HG03066 (cell line): ENCODE results near the gene OR5A2.
"Not testable (repeated sequence)": the region's sequence is repeated elsewhere in the genome, so short reads cannot be mapped to it uniquely, and the experiment has no call there.

ENCODE experiments used
- ATAC-seq: cut with Tn5 transposase; IDR thresholded peaks from one replicate; pipeline ENCODE4 v1.9.1; 2021; ENCODE audit warnings: low read depth; ENCODE audit not compliant: unreplicated experiment

Gene OR5A2, protein sequence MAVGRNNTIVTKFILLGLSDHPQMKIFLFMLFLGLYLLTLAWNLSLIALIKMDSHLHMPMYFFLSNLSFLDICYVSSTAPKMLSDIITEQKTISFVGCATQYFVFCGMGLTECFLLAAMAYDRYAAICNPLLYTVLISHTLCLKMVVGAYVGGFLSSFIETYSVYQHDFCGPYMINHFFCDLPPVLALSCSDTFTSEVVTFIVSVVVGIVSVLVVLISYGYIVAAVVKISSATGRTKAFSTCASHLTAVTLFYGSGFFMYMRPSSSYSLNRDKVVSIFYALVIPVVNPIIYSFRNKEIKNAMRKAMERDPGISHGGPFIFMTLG

DNA sequence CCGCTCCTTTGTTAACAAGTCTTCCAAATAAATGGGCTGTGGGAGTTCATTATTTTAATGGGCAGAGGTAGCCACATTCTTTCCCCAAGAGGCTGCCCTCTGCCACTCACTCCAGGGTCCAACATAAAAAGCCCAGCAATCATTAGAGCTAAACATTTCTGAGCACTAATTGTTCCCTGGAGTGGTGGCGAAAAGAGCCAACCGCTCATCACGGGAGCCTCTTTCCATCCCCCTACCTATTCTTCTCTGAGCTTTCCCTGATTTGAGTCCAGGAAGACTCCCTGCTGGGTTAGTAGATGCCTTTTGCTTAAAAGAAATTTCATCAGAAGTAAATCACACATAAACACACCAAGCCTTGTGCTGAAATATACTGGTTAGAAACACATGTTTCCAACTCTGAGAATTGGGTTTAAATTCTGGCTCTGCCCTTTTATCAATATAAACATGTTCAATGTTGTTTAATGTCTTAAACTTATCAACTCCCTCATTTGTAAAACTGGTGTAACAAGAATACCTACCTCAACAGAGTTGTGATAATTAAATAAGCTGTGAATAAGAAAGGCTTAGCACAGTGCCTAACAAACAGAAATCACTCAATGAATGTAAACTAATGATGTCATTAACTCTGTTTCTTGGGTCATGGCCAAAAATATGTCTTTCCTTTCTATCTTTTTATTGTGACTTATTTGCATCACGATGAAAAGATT, at the start of gene OR5A2:
Gene OR5A2 (minus strand): TSS at position 53 of the 707 bp plus-strand sequence. CDS start 3,460 bp downstream, outside the sequence.
- ATAC-seq: no peak

DNA sequence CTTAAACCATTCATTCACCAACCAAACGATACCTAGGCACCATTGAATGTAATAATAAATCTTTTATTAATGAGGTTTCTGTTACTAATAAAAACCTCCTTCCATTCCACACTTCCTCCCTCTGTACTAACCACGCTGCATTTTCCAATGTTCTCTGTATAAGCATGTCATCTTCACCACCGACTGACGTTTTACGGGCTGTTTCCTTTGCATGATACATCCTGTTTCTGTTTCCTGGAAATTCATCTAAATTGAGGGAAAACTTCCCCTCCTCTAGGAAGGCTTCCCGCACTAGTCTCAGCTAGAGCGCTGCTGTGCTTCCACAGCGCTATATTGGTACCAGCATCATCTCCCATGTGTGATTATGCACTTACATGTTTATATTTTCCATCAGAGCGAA, 49.0 kb upstream of the OR5A2 start:
- no peak for ATAC-seq

DNA sequence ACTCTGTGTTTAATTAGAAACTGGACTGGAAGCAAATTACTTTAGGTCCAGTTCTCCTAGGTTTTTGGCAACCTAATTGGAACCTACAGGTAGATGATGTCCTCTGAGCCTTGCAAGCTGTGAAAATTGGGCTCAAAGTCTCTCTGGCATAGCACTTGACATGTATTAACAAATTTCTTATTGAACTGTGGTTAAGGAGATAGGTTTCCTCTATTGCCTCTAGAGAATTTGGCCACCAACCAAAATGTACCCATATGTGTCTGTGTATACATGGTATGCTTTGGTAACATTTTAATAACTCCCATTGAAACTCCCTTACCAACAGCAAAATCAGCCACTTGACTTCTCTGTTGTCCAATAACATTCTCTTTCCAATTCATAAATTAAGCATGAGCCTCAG, 46.8 kb upstream of the OR5A2 start, which contains the start of gene OR4D10:
Gene OR4D10 (plus strand): TSS at position 301 of the 400 bp plus-strand sequence. CDS start 4,115 bp downstream, outside the sequence.
- no peak for ATAC-seq

DNA sequence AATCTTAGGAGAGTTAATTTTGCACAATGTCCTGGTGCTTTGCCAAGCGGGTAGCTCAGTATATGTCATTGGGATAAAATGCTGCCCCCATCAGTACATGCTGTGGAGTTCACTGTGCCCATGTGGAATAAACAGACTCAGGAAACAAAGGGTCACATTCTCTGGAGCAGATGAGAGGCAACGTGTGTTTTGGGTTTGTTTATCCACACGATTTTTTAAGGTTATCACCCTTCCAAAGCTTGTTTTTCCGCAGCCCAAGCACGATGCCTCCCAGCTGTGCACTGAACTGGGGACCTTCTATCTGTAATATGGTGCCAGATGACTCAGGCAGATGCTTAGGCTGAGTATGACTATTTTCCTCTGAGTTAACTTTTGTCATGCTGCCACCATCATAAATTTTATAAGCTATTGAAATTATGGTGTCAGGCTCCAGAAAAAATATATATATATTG, 37.0 kb upstream of the OR5A2 start:
- ATAC-seq: no peak

DNA sequence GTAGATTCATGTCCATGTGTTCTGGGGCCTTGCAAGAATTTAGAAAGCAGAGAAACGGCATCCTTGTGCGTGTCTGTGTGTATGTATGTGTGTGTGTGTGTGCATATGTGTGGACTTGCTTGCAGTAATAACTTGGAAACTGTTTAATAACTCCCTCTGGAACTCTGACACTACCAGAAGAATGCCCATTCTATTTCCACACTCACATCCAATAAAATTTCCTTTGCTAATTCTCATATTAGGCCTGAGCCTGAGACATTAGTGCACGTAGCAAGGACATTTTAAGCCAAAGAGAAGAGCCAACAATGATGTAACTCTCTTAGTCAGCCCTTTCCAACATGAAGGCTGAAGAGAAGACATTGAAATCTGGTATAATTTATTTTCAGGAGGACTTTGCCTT, 33.7 kb upstream of the OR5A2 start:
- ATAC-seq: no peak

DNA sequence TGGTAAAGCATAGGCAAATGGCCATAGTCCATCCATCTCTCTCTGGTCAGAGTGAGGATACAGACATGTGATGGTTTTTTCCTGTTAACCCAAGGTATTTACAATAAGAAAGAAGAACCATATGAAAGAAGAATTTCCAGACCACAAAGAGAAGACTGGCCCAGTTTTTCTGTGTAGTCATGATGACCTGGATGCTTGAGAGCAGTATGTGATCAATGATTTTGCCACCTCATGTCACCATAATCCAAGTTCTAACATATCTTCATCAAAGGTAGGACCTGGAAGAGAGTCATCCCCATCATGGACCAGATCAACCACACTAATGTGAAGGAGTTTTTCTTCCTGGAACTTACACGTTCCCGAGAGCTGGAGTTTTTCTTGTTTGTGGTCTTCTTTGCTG, 30.4 kb upstream of the OR5A2 start, which contains the start of gene OR4D6:
Gene OR4D6 (plus strand): TSS at position 301 of the 400 bp plus-strand sequence. CDS start 0 bp downstream, at position 301.
- ATAC-seq: no peak

DNA sequence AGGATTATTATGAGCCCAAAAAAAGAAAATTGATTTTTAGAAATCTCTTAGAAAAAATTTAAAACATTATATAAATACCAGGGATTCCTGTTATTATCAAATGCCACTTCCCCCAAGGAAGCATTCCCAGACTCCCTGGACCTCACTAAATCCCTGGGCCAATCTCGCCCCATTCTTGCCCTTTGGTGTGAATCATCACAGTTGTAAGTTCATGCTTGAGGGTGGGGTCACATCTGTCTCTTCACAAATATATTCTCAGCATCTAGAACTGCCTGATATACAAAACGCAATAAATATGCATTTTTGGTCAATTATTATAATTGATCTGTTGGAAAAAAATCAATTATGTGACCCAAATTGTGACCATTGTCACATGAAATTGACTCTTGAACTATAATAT, 22.3 kb upstream of the OR5A2 start:
- no peak for ATAC-seq

DNA sequence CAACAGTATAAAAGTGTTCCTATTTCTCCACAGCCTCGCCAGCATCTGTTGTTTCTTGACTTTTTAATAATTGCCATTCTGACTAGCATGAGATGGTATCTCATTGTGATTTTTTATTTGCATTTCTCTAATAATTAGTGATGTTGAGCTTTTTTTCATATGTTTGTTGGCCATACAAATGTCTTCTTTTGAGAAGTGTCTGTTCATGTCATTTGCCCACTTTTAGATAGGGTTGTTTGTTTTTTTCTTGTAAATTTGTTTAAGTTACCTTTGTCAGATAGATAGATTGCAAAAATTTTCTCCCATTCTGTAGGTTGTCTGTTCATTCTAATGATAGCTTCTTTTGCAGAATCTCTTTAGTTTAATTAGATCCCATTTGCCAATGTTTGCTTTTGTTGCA, 19.4 kb upstream of the OR5A2 start:
- not testable (repeated sequence) for ATAC-seq

DNA sequence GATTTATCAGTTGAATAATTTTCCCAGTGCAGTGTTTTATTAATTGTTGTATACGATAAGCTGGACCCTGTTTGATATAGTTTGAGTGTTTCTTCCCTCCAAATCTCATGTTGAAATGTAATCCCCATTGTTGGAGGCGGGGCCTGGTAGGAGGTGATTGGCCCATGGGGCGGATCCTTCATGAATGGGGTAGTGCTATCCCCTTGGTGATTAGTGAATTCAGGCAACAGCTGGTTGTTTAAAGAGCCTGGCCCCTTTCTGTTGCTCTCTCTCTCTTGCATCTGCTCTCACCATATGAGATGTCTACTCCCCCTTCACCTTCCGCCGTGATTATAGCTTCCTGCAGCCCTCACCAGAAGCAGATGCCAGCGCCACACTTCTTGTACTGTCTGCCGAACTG, 11.6 kb upstream of the OR5A2 start:
- ATAC-seq: no peak

DNA sequence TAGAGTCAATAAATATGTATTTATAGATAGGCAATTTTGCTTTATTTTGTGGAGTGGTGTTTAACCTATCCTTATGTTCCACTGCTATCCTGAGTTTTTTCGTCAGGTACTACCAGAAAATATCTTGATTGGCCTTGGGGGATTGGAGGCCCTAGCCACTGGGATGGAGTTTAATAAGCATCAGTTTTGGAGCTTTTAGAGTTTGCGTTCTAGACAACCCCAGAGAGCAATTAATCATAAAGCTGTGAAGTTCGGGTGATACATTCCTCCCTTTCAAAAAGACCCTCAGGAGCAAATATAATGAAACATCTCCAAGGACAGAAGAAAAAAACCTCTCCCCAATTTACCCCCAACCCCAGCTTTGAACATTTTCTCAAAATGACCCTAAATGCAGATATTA, 10.0 kb upstream of the OR5A2 start, which contains the start of gene OR5A1:
Gene OR5A1 (plus strand): TSS at position 301 of the 400 bp plus-strand sequence. CDS start 6,700 bp downstream, outside the sequence.
- ATAC-seq: no peak

DNA sequence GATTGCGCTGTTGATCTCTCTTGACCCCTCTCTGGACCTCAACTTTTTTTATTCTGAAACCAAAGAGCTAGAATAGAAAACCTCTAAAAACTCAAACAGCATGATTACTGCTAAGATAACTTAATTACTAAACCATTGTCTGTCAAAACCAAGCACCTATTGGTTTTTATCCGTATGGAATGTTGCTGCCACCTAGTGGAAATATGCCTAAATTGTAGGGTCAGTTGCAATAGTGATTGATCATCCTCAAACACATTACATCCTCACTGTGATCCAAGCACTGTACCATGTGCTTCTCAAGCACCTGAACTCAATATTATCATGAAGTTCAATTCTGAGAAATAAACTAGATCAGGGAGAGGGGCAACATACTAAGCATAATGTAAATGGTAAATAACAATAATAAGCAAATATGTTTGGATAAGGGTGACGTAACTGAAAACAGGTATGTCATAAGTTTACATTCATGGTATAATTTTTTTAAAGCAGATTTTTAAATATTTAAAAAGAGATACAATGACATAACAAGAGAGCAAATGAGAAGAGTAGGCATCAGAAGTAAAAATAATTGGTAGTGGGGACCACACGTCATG, 3.8 kb upstream of the OR5A2 start:
- ATAC-seq: no peak

DNA sequence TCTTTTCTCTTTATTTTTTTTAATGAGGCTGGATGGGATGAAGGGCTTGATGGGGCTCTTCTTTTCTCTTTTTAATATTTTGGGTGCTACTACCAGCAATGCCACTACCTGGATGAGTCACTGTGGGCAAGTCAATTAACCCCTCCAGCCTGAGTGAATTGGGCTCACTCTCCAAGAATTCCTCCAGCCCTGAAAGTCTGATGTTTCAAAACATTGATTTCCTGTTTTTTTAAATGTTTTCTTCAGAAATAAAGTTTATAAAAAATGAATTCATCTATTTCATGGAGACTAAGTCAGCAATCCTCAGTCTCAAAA, 812 bp upstream of the OR5A2 start:
- no peak for ATAC-seq

DNA sequence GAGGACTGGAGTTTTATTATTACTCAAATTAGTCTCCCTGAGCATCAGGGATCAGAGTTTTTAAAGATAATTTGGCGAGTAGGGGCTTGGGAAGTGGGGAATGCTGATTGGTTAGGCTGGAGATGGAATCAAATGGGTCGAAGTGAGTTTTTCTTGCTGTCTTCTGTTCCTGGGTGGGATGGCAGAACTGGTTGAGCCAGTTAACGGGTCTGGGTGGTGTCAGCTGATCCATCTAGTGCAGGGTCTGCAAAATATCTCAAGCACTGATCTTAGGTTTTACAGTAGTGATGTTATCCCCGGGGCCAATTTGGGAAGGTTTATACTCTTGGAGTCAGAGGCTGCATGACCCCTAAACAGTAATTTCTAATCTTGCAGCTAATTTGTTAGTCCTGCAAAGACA, 1.1 kb downstream of the OR5A2 start:
- ATAC-seq: no peak

DNA sequence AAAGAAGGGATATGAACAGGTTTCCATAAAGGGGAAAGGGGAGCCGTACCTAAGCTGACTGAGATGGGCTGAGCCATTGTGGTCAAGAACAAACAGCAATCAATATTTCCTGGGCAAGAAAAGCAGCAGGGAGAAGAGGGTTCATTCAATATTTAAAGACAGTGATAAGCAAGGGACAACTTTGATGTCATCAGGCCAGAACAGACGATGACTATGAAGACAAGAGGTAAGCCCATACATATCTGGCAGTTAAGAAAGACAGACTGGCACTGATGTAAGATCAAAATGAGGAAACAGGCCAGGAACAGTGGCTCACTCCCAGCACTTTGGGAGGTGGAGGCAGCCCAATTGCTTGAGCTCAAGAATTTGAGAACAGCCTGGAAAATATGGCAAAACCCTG, 2.4 kb downstream of the OR5A2 start:
- ATAC-seq: no peak

DNA sequence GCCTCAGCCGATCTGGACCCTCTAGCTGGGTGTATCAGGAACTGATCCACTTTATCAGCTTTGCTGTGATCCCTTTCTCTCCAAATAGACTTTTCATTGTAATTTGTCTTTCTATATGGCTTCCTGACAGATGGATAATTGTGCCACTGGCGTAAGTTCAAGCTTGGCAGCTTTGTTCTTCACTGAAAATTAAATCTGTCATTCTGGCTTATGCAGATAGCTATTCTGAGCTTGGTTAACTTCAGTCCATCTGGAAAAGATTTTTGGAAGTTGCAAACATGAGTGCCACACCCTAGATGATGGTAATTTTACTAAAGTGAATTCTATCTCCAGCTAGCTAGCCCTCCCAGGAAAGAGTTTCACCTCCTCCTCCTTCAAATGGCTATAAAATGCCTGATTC, 8.1 kb downstream of the OR5A2 start:
- no peak for ATAC-seq

DNA sequence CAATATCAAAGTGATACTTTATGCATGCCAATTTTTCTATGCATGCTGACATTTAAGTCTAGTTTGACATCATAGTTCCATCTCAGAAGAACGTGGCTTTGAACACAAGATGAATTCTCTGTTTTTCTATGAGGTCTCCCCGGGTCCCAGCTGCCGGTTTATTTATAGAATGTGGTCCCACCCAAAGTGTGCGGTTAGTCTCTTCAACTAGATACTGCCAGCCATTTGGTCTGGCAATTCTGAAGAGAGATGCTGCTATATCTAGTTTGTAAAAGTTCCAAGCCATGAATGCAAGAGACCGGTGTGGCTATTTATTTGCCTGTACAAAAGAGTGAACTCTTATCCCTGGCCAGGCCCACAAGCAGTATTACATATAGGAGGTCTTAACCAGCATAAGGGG, 9.2 kb downstream of the OR5A2 start:
- ATAC-seq: no peak

DNA sequence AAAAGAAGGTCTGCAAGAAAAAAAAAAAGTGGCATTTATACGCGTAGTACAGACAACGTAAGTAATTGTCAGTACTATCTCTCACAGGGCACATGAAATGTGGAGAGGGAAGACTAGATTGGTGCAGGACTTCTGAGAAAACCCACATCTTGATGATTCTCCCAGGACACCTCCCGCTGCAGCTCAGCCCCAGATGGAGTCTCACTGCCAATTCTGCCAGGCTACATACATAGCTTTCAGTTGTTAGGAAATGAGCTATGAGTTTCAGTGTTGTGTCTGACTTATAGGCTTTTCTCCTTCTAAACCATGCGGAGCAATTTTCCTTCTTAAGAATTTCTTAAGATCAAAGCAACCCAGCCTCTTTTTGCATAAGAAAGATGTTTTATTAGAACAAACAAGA, 9.6 kb downstream of the OR5A2 start:
- no peak for ATAC-seq

DNA sequence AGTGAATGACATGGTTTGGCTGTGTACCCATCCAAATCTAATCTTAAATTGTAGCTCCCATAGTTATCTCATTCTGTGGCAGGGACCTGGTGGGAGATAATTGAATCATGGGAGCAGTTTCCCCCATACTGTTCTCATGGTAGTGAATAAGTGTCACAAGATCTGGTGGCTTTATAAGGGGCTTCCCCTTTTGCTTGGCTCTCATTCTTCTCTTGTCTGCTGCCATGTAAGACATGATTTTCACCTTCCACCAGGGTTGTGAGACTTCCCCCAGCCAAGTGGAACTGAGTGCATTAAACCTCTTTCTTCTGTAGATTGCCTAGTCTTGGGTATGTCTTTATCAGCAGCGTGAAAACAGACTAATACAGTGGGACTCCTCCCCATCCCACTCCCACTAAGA, 11.1 kb downstream of the OR5A2 start:
- no peak for ATAC-seq

DNA sequence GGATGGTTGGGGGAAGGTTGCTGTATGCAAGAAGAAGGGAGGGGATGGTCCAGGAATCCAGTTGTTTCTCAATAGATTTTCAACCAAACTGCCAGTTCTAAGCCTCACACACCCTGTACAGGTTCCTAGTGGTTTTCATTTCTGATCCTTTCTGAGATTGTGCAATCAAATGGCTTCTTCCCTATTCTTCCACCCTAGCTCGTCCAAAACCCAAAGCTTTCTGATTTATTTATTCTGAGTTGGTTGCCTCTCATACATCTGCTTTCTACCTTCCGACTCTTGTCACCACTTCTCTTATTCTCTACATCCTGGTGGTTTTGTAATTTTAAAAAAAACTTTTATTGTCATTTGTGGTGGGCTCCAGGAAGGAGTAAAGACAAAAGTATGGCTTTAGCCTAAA, 12.6 kb downstream of the OR5A2 start:
- no peak for ATAC-seq

DNA sequence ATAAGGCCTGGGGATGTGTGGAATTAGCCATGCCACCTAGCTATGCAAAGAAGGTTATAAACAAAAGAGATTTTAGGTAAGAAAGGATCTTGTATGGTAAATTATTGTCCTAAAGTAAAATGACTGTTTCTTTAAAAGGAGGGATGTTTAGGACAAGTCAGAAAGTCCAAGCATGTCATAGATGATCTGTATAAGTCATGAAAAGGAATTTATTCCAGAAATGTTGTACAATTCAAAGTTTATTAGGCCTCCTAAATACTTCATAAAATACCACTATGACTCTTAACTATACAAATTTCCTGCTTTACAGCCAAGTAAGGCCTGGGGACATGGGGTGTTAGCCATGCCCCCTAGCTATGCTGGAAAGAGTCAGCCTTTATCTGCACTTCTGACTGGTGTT, 22.7 kb downstream of the OR5A2 start:
- ATAC-seq: no peak

DNA sequence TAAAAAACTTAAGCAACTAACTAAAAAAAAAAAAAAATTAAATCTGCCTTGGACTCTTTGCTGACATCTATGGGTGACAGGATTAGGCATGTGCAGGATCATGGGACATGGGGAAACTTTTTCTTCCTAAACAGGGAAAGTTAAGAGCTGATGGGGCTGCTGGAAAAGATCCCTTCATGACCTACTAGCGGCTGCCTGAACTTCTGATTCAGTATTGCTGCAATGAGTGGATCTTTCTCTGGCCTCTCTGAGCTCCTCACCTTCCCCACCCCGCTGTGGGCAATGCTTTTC, 25.0 kb downstream of the OR5A2 start:
- no peak for ATAC-seq
